Measurements from ENCODE around the gene EEF1G. TPM values are rescaled to one million over a fixed set of nuclear protein-coding genes. Genes with fewer than 3 reads are reported as not detected.

Gene EEF1G
- total RNA-seq, 1 donor from 2014 or later, result 1,342 TPM

- intact Hi-C loops (cut with micrococcal nuclease), result no loop called here
Measured at GRCh38 chr11:62544581-62545436, 28.9 kb downstream of the EEF1G start.

GRCh38 chr11:62543680-62544444, 29.8 kb downstream of the EEF1G start:
- intact Hi-C loops (cut with micrococcal nuclease), result loop anchor here (1.0 kb wide), 1 partner anchor 149 kb away; no protein-coding TSS in a partner anchor

GRCh38 chr11:62542750-62543567, 30.7 kb downstream of the EEF1G start:
- intact Hi-C loops (cut with micrococcal nuclease), result loop anchor here (1.0 kb wide), 3 partner anchors 17 to 148 kb away; no protein-coding TSS in a partner anchor

- intact Hi-C loops (cut with micrococcal nuclease), result loop anchor here (1.0 kb wide), 2 partner anchors 18 to 115 kb away; no protein-coding TSS in a partner anchor
Measured at GRCh38 chr11:62542111-62542745, 31.5 kb downstream of the EEF1G start.

GRCh38 chr11:62540804-62541701, 32.6 kb downstream of the EEF1G start:
- intact Hi-C loops (cut with micrococcal nuclease), result no loop called here

- intact Hi-C loops (cut with micrococcal nuclease), result no loop called here
Measured at GRCh38 chr11:62539238-62539925, 34.3 kb downstream of the EEF1G start.

- intact Hi-C loops (cut with micrococcal nuclease), result no loop called here
Measured at GRCh38 chr11:62538470-62539237, 35.0 kb downstream of the EEF1G start.

GRCh38 chr11:62536301-62536957, 37.3 kb downstream of the EEF1G start:
- intact Hi-C loops (cut with micrococcal nuclease), result no loop called here

- intact Hi-C loops (cut with micrococcal nuclease), result no loop called here
Measured at GRCh38 chr11:62535802-62536201, 37.9 kb downstream of the EEF1G start.

- intact Hi-C loops (cut with micrococcal nuclease), result no loop called here
Measured at GRCh38 chr11:62534779-62535545, 38.7 kb downstream of the EEF1G start.

GRCh38 chr11:62532096-62532495, 41.6 kb downstream of the EEF1G start:
- intact Hi-C loops (cut with micrococcal nuclease), result no loop called here

GRCh38 chr11:62516736-62517371, 56.8 kb downstream of the EEF1G start:
- intact Hi-C loops (cut with micrococcal nuclease), result no loop called here

GRCh38 chr11:62514151-62514550, 59.5 kb downstream of the EEF1G start:
- intact Hi-C loops (cut with micrococcal nuclease), result no loop called here

GRCh38 chr11:62513626-62514025, 60.1 kb downstream of the EEF1G start:
- intact Hi-C loops (cut with micrococcal nuclease), result no loop called here

GRCh38 chr11:62512961-62513360, 60.7 kb downstream of the EEF1G start:
- intact Hi-C loops (cut with micrococcal nuclease), result no loop called here

Data from T-helper 2 cell treated with Interferon-gamma antibody and Interleukin-4, amounts not matched to agents 100 ng/mL and 5 ng/mL, for 36 hours (primary cell).